DND-41 (cell line): Measurements from ENCODE around the gene SIRPA.

Source experiments
- ATAC-seq: fragments of 200-7000 bp; cut with Tn5 transposase; 3 replicates; pipeline ENCODE4 v1.9.1; 2021; ENCODE audit warnings: low read depth; ENCODE audit not compliant: insufficient read depth
- DNase-seq: peaks from one replicate; pipeline ENCODE4 v3.0.0-alpha.2; 2020
- H2AFZ ChIP-seq: 2 replicates; pipeline ENCODE4 v1.6.0; 2012; ENCODE audit warnings: low read depth, low read length
- H3K27ac ChIP-seq: 2 replicates; pipeline ENCODE4 v1.5.1; 2012; ENCODE audit warnings: low read length, inconsistent platforms
- H3K27me3 ChIP-seq: fragments of 200-600 bp; sonication (generic); 2 replicates; pipeline ENCODE4 v1.6.0; 2012; ENCODE audit warnings: low read length, mild to moderate bottlenecking, inconsistent platforms; ENCODE audit not compliant: insufficient read depth, poor library complexity
- H3K36me3 ChIP-seq: 2 replicates; pipeline ENCODE4 v1.5.1; 2012; ENCODE audit warnings: low read length, inconsistent platforms; ENCODE audit not compliant: insufficient read depth
- H3K4me1 ChIP-seq: 2 replicates; pipeline ENCODE4 v1.5.1; 2012; ENCODE audit warnings: mild to moderate bottlenecking, low read length; ENCODE audit not compliant: insufficient read depth
- H3K4me2 ChIP-seq: 2 replicates; pipeline ENCODE4 v1.6.0; 2012; ENCODE audit warnings: mild to moderate bottlenecking, moderate library complexity, low read length, inconsistent platforms; ENCODE audit not compliant: insufficient read depth
- H3K4me3 ChIP-seq, 2 experiments: fragments of 200-600 bp in 1 of 2; shearing (Covaris generic) in 1 of 2; 2 replicates each; pipeline ENCODE4 v1.5.1; 2012 to 2016; ENCODE audit warnings: inconsistent platforms in 2 of 2, low read length in 2 of 2, mild to moderate bottlenecking in 2 of 2, low read depth in 1 of 2, moderate library complexity in 1 of 2
- H3K79me2 ChIP-seq: 2 replicates; pipeline ENCODE4 v1.6.0; 2012; ENCODE audit warnings: low read length, inconsistent platforms; ENCODE audit not compliant: insufficient read depth
- H3K9ac ChIP-seq: 2 replicates; pipeline ENCODE4 v1.6.0; 2012; ENCODE audit warnings: low read depth, mild to moderate bottlenecking, inconsistent platforms, low read length, moderate library complexity
- H3K9me3 ChIP-seq: 2 replicates; pipeline ENCODE4 v1.5.1; 2012; ENCODE audit warnings: low read length, moderate library complexity, mild to moderate bottlenecking, inconsistent platforms; ENCODE audit not compliant: insufficient read depth, severe bottlenecking
- H4K20me1 ChIP-seq: 2 replicates; pipeline ENCODE4 v1.6.0; 2012; ENCODE audit warnings: low read length; ENCODE audit not compliant: insufficient read depth
- CTCF ChIP-seq: IDR thresholded peaks from 2 replicates; pipeline ENCODE4 v1.5.1; 2012; ENCODE audit warnings: borderline replicate concordance, low read length, moderate library complexity, mild to moderate bottlenecking; ENCODE audit not compliant: poor library complexity, severe bottlenecking; ENCODE audit errors: extremely low read depth
- EZH2 ChIP-seq: IDR thresholded peaks from 3 replicates; pipeline ENCODE4 v1.6.1; 2012; ENCODE audit warnings: borderline replicate concordance, low read depth, mild to moderate bottlenecking, moderate library complexity, low read length, inconsistent platforms; ENCODE audit not compliant: severe bottlenecking

SIRPA gene

GRCh38 chr20:1907586-1907985 lies 12.4 kb downstream of the SIRPA start:
- H4K20me1 ChIP-seq: no peaks in the 10 kb centered on the region
- no peaks in the 10 kb centered on the region for H3K9me3 ChIP-seq
- no peaks in the 10 kb centered on the region for H3K4me1 ChIP-seq
- no peak overlapping the region for H3K9ac ChIP-seq
- TF ChIP-seq CTCF: no peak
- TF ChIP-seq EZH2: no peak
- H3K27ac ChIP-seq: no peak overlapping the region
- H3K36me3 ChIP-seq: no peaks in the 10 kb centered on the region
- no peak overlapping the region for H3K4me3 ChIP-seq
- H3K27me3 ChIP-seq: peaks cover 39% of the 10 kb centered on the region
- H2AFZ ChIP-seq: no peak overlapping the region
- no peak for DNase-seq
- H3K4me2 ChIP-seq: no peak overlapping the region
- no peaks in the 10 kb centered on the region for H3K79me2 ChIP-seq
- ATAC-seq: no peak

GRCh38 chr20:1908191-1908590 lies 13.0 kb downstream of the SIRPA start:
- H3K4me2 ChIP-seq: no peak overlapping the region
- no peak overlapping the region for H3K27ac ChIP-seq
- ATAC-seq (no peak), DNase-seq (no peak)
- H3K36me3 ChIP-seq: no peaks in the 10 kb centered on the region
- no peaks in the 10 kb centered on the region for H3K79me2 ChIP-seq
- peaks cover 39% of the 10 kb centered on the region for H3K27me3 ChIP-seq
- H3K4me3 ChIP-seq: no peak overlapping the region
- H3K9me3 ChIP-seq: no peaks in the 10 kb centered on the region
- H4K20me1 ChIP-seq: no peaks in the 10 kb centered on the region
- no peak overlapping the region for H2AFZ ChIP-seq
- TF ChIP-seq EZH2 (no peak), CTCF (no peak)
- H3K9ac ChIP-seq: no peak overlapping the region
- no peaks in the 10 kb centered on the region for H3K4me1 ChIP-seq

- ATAC-seq (peak; percentile 76), DNase-seq (peak; percentile 45)
- no peak overlapping the region for H3K9ac ChIP-seq
- no peak for TF ChIP-seq CTCF
- no peak for TF ChIP-seq EZH2
- H2AFZ ChIP-seq: no peak overlapping the region
- H3K9me3 ChIP-seq: no peaks in the 10 kb centered on the region
- no peaks in the 10 kb centered on the region for H4K20me1 ChIP-seq
- H3K79me2 ChIP-seq: no peaks in the 10 kb centered on the region
- H3K27ac ChIP-seq: no peak overlapping the region
- H3K4me2 ChIP-seq: no peak overlapping the region
- H3K4me3 ChIP-seq: no peak overlapping the region
- H3K4me1 ChIP-seq: no peaks in the 10 kb centered on the region
- H3K36me3 ChIP-seq: no peaks in the 10 kb centered on the region
- peaks cover 35% of the 10 kb centered on the region for H3K27me3 ChIP-seq
These were observed 13.9 kb downstream of the SIRPA start for GRCh38 chr20:1909097-1909496.

GRCh38 chr20:1911536-1911935 lies 16.3 kb downstream of the SIRPA start:
- Histone ChIP-seq H3K27me3 (peaks cover 32% of the 10 kb centered on the region), H3K4me3 (no peak overlapping the region), H3K36me3 (no peaks in the 10 kb centered on the region), H3K79me2 (no peaks in the 10 kb centered on the region), H3K4me1 (no peaks in the 10 kb centered on the region), H3K27ac (no peak overlapping the region), H3K4me2 (no peak overlapping the region), H2AFZ (no peak overlapping the region), H3K9me3 (no peaks in the 10 kb centered on the region), H4K20me1 (no peaks in the 10 kb centered on the region), H3K9ac (no peak overlapping the region)
- no peak for DNase-seq
- no peak for TF ChIP-seq EZH2
- no peak for TF ChIP-seq CTCF
- no peak for ATAC-seq
